GM12891 (cell line): ENCODE results near the gene CDH4.
A peak's percentile ranks its signal among the peaks of the same experiment; 100 is the strongest.
"Not testable (repeated sequence)": the region's sequence is repeated elsewhere in the genome, so short reads cannot be mapped to it uniquely, and the experiment has no call there.

Source experiments
- DNase-seq: peaks from one replicate; pipeline ENCODE4 v3.0.0; 2011; ENCODE audit warnings: low spot score; ENCODE audit not compliant: insufficient read length
- FAIRE-seq: peaks from 2 replicates; lab custom pipeline; 2011; peaks lifted over from hg19 to GRCh38; lab: Jason Lieb, UNC
- PAX5 ChIP-seq: IDR thresholded peaks from 2 replicates; pipeline ENCODE4 v1.6.1; 2011; ENCODE audit warnings: low read length, moderate library complexity, mild to moderate bottlenecking; ENCODE audit not compliant: insufficient read depth, severe bottlenecking
- POLR2A ChIP-seq: IDR thresholded peaks from 2 replicates; pipeline ENCODE4 v1.6.1; 2011; ENCODE audit warnings: low read depth, low read length, control low read depth
- POLR2AphosphoS5 ChIP-seq: IDR thresholded peaks from 2 replicates; pipeline ENCODE4 v1.6.1; 2011; ENCODE audit warnings: low read depth, low read length, control low read depth
- POU2F2 ChIP-seq: IDR thresholded peaks from 2 replicates; pipeline ENCODE4 v1.6.1; 2011; ENCODE audit warnings: low read depth, mild to moderate bottlenecking, control low read depth, low read length, moderate library complexity
- SPI1 ChIP-seq: IDR thresholded peaks from 2 replicates; pipeline ENCODE4 v1.6.1; 2011; ENCODE audit warnings: low read depth, low read length, control low read depth
- TAF1 ChIP-seq: IDR thresholded peaks from 2 replicates; pipeline ENCODE4 v1.6.1; 2011; ENCODE audit warnings: low read depth, low read length, control low read depth

Gene CDH4

DNA sequence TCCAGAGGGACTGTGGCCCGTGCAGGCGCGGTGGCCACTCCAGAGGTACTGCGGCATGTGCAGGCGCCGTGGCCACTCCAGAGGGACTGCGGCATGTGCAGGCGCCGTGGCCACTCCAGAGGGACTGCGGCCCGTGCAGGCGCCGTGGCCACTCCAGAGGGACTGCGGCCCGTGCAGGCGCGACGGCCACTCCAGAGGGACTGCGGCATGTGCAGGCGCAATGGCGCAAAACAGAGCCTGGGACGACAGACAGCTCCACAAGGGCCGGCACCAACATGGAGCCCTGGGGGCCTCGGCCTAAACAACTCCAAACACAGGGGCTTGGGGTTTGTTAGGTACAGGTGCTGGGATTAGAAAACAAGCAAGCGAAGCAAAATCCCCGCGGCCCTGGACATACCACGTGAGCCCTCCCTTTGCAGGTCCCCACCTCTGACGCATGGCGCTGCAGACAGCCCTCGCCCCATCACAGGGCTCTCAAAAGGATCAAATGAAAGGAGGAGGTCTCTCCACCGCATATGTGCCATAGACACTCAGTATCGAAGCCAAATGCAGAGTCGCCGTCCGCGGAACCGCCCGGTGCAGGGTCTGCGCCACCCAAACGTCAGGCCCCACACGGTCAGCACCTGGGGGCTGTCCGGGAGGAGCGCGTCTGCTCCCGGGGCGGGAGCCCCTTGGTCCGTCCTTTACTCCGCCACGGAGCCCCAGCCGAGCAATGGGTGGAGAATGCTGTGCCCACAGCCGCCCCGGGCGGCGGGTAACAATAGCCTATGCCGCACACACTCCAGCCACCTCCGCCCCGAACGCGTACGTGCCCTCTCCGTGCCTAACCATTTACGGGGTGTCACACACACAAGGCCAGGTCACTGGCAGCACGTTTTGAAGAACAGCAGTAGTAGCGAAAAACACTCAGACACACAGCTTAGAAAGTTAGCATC is 727.9 kb downstream of the CDH4 start:
- TF ChIP-seq POLR2AphosphoS5, result no peak
- no peak for FAIRE-seq
- DNase-seq, result no peak

DNA sequence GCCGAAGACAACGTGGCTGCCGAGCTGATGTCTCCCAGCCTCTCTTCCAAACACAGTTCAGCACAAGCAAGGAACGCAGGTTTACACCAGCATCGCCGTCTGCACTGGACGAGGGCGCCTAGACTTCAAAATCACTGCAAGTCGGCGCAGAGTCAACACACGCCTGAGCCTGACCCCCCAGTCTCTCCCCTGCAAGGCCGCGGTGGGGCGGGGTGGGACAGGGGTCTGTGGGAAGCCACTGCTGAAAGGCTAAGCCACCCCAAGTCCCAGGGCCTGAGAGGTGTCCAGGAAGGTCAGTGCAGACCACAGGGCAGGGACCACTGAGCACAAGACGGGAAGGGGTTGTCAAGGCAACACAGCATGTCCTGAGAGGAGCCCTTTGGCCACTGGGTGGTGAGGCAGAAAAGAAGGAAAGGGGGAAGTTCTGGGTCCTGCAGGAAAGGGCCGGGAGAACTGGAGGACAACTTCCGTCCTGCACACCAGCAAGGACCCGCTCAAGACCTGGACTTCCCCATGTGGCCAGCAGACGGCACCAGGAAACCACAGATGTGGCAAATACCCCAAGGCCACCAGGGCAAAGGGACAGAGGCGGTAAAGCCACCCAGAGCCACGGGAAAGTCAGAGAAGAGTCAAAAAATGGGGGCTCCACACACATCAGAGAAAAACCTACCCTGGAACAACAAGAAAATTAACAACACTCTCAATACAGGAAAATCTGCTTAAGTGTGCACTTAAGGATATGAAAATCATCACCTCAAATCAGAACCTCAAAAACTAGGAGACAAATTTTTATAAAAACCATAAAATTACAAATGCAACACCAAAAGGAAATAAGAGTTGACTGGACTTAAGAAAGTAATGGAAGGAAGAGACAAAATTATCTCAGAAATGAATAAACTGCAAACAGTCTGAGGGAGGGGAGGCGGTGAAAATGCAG is 728.9 kb downstream of the CDH4 start:
- DNase-seq (peak; percentile 48), FAIRE-seq (peak; percentile 45)
- TF ChIP-seq POLR2A, result no peak

DNA sequence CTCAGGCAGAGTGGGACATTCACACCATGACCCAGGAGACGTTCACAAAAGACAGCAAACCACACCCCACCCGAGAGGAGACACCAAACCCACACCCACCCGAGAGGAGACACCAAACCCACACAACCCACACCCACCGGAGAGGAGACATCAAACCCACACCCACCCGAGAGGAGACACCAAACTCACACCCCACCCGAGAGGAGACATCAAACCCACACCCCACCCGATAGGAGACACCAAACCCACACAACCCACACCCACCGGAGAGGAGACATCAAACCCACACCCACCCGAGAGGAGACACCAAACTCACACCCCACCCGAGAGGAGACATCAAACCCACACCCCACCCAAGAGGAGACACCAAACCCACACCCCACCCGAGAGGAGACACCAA is 729.6 kb downstream of the CDH4 start:
- FAIRE-seq, DNase-seq: not testable (repeated sequence)

DNA sequence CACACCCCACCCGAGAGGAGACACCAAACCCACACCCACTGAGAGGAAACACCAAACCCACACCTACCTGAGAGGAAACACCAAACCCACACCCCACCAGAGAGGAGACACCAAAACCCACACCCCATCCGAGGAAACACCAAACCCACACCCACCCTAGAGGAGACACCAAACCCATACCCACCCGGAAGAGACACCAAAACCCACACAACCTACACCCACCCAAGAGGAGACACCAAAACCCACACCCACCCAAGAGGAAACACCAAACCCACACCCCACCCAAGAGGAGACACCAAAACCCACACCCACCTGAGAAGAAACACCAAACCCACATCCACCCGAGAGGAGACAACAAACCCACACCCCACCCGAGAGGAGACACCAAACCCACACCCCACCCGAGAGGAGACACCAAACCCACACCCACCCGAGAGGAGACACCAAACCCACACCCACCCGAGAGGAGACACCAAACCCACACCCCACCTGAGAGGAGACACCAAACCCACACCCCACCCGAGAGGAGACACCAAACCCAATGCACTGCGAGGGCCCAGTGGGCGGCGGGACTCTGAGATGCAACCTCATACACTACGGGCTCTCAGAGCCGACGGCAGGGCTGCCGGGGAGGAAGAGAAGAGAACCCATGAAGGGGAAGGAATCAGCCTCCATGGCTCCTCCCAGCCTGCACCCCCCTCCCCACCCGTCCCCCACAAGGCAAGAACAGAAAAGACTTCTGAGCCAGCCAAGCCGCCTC is 730.3 kb downstream of the CDH4 start:
- no peak for FAIRE-seq
- TF ChIP-seq SPI1 (no peak), POU2F2 (no peak), TAF1 (no peak), PAX5 (no peak), POLR2AphosphoS5 (no peak), POLR2A (no peak)
- no peak for DNase-seq

DNA sequence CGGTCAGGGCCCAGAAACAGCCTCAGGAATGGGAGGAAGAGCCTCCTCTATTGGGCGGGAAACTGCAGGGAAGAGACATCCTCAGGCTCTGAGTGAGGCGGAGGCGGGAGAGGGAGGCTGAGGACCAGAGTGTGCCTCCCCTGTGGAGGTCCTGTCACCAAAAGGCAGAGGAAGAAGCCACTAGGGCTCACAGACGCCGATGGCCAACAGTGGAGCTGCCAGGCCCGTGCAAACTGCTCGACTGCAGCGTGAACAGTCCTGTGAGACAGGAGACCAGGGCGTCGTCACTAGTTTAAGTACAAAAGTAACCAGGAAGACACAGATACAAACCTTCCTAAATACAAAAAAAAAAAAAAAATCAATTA is 730.9 kb downstream of the CDH4 start:
- DNase-seq (no peak), FAIRE-seq (no peak)
- no peak for TF ChIP-seq TAF1
- no peak for TF ChIP-seq PAX5
- no peak for TF ChIP-seq SPI1
- TF ChIP-seq POLR2A, result no peak
- TF ChIP-seq POLR2AphosphoS5, result no peak
- no peak for TF ChIP-seq POU2F2

DNA sequence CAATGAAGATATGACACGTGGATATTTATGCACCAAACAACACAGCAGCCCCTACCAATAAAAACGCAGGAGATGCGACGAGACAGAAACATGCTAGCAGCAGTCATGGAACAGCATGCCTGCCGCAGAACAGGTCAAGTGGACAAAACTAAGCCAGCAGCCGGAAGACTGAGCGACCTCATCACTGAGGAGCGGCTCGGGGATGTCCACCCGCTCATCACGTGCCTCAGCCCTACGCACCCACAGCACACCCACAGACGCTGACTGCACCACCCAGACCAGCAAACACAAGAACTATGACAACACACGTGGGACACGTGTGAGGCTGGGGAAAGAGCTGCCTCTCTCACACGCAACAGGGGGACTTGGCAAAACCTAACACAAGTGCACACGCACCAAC is 731.9 kb downstream of the CDH4 start:
- DNase-seq (no peak), FAIRE-seq (no peak)
- TF ChIP-seq PAX5, result no peak
- TF ChIP-seq POU2F2, result no peak
- TF ChIP-seq TAF1, result no peak
- no peak for TF ChIP-seq POLR2AphosphoS5
- TF ChIP-seq SPI1, result no peak
- TF ChIP-seq POLR2A, result no peak

DNA sequence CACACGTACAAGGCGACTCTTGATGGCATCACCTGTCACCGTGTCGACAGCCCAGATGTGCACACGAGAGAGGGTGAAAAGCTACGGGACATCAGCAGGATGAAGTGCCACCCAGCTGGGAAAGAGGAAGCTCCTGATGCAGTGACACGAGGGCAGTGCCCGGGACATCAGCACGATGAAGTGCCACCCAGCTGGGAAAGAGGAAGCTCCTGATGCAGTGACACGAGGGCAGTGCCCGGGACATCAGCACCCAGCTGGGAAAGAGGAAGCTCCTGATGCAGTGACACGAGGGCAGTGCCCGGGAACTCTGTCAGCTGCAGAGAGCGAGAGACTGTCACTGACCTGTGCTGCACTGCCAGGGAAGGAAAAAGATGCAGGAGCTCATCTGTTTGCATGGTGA is 732.4 kb downstream of the CDH4 start:
- not testable (repeated sequence) for FAIRE-seq, DNase-seq

DNA sequence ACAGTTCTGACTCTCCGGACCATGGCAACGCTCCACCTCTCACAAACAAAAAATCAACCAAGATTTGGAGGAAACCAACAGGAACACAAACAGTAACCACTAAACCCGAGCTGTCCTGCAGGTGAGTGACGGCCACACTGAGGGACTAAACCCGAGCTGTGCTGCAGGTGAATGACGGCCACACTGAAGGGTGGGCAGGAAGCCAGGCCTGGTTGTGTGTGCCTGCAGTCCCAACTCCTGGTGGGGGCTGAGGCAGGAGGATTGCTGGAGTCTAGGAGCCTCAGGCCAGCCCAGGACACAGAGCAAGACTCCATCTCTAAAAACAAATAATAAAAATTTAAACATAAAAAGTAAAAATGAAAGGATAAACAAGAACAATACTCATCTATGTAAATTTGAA is 733.0 kb downstream of the CDH4 start:
- DNase-seq, result no peak
- no peak for FAIRE-seq
- TF ChIP-seq TAF1 (no peak), PAX5 (no peak)

DNA sequence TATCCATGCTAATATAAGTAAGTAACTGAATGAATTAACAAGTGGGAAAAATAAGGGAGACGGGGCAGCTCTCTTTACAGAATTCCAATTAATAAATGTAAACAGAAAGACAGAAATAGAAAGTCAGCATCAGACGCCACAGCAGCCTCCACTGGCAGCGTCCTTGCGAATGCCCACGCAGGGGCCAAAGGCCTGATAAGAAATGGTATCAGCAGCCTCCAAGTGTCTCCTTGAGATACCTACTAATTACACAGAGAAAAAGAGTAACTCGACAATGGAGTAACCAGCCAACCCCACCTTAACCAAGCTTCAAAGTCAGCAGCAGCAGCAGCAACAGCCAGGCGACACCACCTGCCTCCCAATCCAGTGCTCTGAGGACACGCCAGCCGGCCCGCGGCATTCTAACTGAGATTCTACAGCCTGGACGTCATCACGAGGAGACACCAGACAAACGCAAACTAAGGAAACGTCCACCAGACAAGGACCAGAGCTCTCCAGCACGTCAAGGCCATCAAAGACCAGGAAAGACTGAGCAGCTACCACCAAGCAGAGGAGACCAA is 734.8 kb downstream of the CDH4 start:
- DNase-seq (no peak), FAIRE-seq (no peak)
- TF ChIP-seq POLR2A (no peak), TAF1 (no peak), PAX5 (no peak), SPI1 (no peak), POU2F2 (no peak), POLR2AphosphoS5 (no peak)

DNA sequence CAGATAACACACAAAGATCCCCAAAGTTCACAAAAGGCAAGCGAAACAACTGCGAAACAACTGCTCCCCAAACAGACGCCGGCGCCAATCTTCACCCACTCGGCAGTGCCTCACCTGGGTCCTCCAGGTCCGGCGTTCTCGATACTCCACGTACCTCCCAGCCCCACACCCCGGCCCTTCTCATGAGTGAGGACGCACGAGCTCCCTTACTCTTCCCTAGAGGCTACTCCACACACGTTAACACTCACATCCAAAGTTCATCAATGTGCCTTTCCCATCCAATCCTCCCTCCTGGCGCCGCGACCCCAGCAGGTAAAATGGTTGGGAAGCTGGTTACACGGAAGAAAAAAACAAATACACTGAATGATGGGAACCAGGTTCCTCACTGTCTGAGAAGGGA is 736.6 kb downstream of the CDH4 start:
- no peak for DNase-seq
- no peak for FAIRE-seq
- no peak for TF ChIP-seq POLR2A
- no peak for TF ChIP-seq TAF1
- no peak for TF ChIP-seq SPI1
- TF ChIP-seq POU2F2, result no peak
- TF ChIP-seq POLR2AphosphoS5, result no peak
- TF ChIP-seq PAX5, result no peak
